Activated CD4-positive, alpha-beta T cell treated with anti-CD3 and anti-CD28 coated beads, Interleukin-2, amount 10 ng/mL, durations not matched to agents 7 days and 5 days (primary cell): Measurements from ENCODE around the gene FLNC. TPM values are rescaled to one million over a fixed set of nuclear protein-coding genes. Genes with fewer than 3 reads are reported as not detected.

Experiments used
- CTCF ChIA-PET: fragments of 350-600 bp; sonication (Branson Sonifier 250); formaldehyde crosslinking; loops from one replicate; lab custom pipeline; 2021; ENCODE audit warnings: antibody characterized with exemption; lab: Charles Lee
- POLR2A ChIA-PET: fragments of 350-600 bp; sonication (Branson Sonifier 250); formaldehyde crosslinking; loops from one replicate; lab custom pipeline; 2021; ENCODE audit warnings: antibody characterized with exemption; lab: Charles Lee
- DNase-seq: peaks from one replicate; pipeline ENCODE4 v3.0.0-alpha.2; 2020
- H3K27ac Mint-ChIP-seq: one replicate; pipeline ENCODE4 v1.8.0; 2021; ENCODE audit warnings: mild to moderate bottlenecking, moderate library complexity, mixed read lengths
- H3K27me3 Mint-ChIP-seq: one replicate; pipeline ENCODE4 v1.8.0; 2021; ENCODE audit warnings: mixed read lengths
- H3K36me3 Mint-ChIP-seq: one replicate; pipeline ENCODE4 v1.8.0; 2021; ENCODE audit warnings: low read depth, mixed read lengths
- H3K4me1 Mint-ChIP-seq: one replicate; pipeline ENCODE4 v1.8.0; 2021; ENCODE audit warnings: mixed read lengths
- H3K4me3 Mint-ChIP-seq: one replicate; pipeline ENCODE4 v1.8.0; 2021; ENCODE audit warnings: mild to moderate bottlenecking, moderate library complexity, mixed read lengths
- H3K9me3 Mint-ChIP-seq: one replicate; pipeline ENCODE4 v1.8.0; 2021; ENCODE audit warnings: mixed read lengths
- total RNA-seq, 2 experiments: library from RNA; stranded (reverse); gene quantifications; one replicate each; pipeline ENCODE4 v1.2.3, GENCODE V29; 2021

The FLNC gene
- total RNA-seq, 2 experiments from 2014 or later, result not detected

DNA sequence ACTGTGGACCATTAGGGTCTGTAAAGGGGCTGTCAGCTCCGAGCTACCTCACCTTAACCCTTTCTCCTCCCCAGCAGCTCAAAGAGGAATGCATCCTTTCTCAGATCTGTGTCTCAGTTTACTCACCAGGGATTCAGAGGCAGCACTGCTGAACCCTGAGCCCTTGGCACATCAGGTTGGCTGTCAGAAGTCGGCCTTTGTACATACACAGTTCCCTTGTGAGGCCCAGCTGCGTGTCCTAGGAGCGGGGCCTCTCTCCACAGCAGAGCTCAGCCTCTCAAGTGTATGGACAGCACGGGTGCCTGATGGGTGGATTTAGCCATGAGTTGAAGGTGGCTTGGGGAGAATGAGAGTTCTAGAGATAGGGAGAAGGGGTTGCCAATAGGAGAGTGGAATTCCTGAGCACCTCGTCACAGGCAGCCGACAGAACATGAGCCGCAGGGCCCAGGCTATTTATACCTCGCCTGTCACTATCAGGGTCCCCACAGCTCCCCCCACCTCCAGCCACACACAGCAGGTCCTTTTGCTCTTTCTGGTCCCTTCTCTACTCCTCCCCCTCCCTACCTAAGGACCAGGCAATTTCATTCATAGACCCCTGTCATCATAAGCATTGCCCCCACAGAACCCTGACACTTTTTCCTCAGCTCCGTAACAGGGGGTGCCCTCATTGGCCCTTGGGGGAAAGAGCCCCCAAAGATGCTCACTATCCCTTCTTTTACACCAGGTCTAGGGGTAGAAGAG, 2.1 kb upstream of the FLNC start:
- Mint-ChIP-seq H3K9me3 (no peaks in the 10 kb centered on the region), H3K4me3 (no peak overlapping the region), H3K27me3 (peaks cover 36% of the 10 kb centered on the region), H3K36me3 (no peaks in the 10 kb centered on the region), H3K27ac (no peak overlapping the region), H3K4me1 (peaks cover 14% of the 10 kb centered on the region)
- CTCF ChIA-PET, result interaction anchor here (0.7 to 1.4 kb wide), 3 partner anchors 14 to 56 kb away, joined by 3 to 5 read pairs (median 3); no protein-coding TSS in a partner anchor
- POLR2A ChIA-PET, result no interaction called here
- DNase-seq, result no peak

DNA sequence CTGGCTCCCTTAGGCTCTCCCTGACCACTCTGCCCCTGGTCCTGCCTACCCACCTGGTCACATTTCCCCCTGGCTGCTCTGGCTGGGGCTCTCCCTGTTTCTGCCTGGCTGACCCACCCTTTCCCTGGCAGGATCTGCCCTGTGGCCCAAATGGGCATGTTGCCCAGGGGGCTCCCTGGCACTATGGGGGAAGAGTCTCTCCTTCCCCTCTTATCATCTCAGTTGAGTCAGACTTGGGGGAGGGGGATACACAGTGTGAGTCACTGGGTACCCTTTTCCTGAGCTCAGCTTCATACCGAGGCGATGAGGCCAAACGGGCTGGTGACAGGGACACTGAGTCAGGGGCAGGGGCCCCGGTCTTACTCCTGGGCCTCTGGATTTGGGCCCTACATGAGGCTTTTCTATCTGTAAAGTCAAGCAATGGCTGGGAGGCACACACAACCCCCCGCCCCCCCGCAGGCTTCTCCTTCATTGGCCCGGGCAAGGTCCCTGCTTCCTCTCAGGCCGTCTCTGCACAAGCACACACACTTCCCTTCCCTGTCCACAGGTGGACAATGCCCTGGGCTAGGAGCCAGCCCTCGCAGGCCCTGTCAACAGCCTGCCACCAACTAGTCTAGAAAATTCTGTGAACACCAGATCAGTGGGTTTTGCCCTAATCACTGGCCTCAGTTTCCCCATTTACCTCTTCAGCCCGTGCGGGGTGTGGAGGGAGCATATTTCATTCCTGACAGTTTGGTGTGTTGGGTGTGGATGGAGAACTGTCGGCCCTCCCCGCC, 627 bp upstream of the FLNC start:
- H3K27me3 Mint-ChIP-seq, result peaks cover 37% of the 10 kb centered on the region
- no peaks in the 10 kb centered on the region for H3K9me3 Mint-ChIP-seq
- CTCF ChIA-PET, result interaction anchor here (0.7 kb wide), 1 partner anchor 23 kb away, joined by 3 read pairs; no protein-coding TSS in a partner anchor
- POLR2A ChIA-PET, result no interaction called here
- H3K4me3 Mint-ChIP-seq, result peak overlapping the region; percentile 16
- no peaks in the 10 kb centered on the region for H3K36me3 Mint-ChIP-seq
- no peak overlapping the region for H3K27ac Mint-ChIP-seq
- peaks cover 14% of the 10 kb centered on the region for H3K4me1 Mint-ChIP-seq
- DNase-seq, result no peak

DNA sequence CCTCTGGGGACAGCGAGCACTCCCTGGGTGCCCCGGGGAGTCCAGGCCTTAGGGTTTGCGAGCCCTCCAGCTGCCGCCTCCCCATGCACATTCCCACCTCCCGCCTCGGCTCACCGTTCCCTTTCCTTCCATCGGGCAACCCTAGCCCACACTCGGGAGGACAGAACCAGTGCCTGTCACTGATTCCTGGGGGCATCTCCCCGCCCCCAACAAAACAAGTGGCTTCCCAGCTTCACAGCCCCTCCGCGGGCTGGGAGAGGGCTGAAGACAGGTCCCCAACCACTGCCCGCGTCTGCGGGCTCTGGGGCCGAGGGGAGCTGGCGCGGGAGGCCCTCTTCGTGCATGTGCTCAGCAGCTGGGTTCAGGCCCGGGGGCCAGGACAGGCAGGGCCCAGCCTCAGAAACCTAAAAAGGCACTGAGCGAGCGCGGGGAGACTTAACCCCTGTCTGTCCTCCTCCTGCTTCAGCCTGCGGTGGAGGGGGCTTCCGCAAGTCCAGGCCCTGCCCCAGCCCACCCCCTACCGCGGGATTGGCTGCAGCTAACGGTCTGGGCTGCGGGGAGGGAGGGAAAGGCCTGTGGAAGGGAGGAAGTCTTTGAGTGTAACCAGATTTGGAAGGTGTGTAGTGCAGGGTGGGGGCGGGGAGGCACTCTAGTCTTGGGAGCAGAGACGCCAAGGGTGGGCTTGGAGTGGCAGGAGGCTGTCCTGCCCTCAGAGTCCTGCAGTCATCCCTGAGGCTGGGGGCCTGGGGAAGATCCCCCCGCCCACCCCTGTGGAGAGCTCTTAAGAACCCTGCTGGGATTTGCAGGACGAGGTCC, 1.2 kb downstream of the FLNC start:
- Mint-ChIP-seq H3K27me3 (peaks cover 37% of the 10 kb centered on the region), H3K4me3 (no peak overlapping the region)
- CTCF ChIA-PET, result interaction anchor here (0.7 to 1.3 kb wide), 2 partner anchors 10 to 38 kb away, joined by 3 to 5 read pairs; no protein-coding TSS in a partner anchor

DNA sequence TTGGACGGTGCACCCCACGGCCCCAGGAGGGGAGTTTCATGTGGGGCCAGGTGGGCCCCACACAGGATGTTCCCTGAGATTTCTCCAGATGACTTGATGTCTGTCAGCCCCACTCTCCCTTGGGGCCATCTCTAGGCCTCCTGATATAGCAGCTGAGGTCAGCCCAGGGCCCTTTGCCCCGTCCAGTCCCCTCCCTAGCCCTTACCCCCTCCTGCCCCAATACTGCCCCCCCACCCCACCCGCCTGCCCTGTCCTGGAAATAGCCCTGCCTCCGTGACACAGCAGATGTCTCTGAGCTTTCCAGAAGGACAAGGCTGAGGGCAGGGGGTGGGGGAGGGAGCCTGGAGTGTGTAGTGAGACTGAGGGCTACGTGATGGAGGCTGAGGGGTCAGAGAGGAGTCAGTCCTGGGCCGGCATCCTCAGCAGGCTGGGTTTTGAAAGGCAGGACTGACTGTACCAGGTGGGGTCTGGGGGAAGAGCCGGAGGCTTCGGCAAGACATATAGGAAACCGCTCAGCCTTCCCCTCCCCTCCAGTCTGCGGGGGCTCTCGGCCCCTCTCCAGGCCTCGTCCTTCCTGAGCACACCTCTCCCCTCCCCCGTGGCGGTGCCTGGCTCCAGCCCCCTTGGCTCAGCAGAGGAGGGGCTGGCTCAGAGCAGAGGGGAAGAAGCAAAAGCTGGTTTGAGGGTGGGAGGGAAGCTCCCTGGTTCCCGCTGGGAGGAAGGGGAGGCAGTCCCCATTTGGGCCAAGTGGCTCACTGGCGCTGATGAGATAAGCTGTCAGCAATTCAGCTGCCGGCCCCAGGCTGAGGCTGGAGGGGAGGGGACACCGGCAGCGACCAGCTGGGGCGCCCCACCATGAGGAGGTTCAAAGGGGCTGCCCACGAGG, 2.0 kb downstream of the FLNC start:
- H3K27me3 Mint-ChIP-seq, result peaks cover 37% of the 10 kb centered on the region
- no peak overlapping the region for H3K4me3 Mint-ChIP-seq
- ChIA-PET CTCF (interaction anchor here (0.9 to 1.3 kb wide), 3 partner anchors 9 to 31 kb away, joined by 3 to 5 read pairs (median 3); partner anchors contain the start of gene ATP6V1F), POLR2A (no interaction called here)
- no peaks in the 10 kb centered on the region for H3K36me3 Mint-ChIP-seq
- H3K27ac Mint-ChIP-seq, result no peak overlapping the region
- no peak for DNase-seq
- H3K9me3 Mint-ChIP-seq, result no peaks in the 10 kb centered on the region
- peaks cover 14% of the 10 kb centered on the region for H3K4me1 Mint-ChIP-seq

More for the DNA sequence above, 1.2 kb downstream of the FLNC start:
- Mint-ChIP-seq H3K36me3 (no peaks in the 10 kb centered on the region), H3K4me1 (peaks cover 14% of the 10 kb centered on the region), H3K9me3 (no peaks in the 10 kb centered on the region), H3K27ac (no peak overlapping the region)
- POLR2A ChIA-PET, result no interaction called here
- DNase-seq, result no peak

DNA sequence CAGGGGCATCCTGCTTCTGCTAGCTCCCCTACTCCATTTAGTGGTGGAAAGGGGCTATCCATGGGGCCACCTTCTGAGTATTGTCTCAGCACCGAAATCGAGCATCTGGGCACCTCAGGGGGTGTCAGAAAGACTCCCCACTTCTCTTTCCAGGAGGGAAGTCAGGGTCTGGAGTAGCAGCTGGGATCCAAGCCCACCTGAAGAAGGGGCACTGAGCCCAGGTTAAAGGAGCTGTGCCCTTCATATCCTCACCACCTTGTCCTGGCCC, 2.6 kb downstream of the FLNC start:
- ChIA-PET POLR2A (no interaction called here), CTCF (interaction anchor here (0.9 to 1.2 kb wide), 3 partner anchors 10 to 30 kb away, joined by 3 to 4 read pairs (median 3); partner anchors contain the start of gene ATP6V1F)
- Mint-ChIP-seq H3K36me3 (no peaks in the 10 kb centered on the region), H3K9me3 (no peaks in the 10 kb centered on the region), H3K27me3 (peaks cover 37% of the 10 kb centered on the region), H3K4me1 (peaks cover 14% of the 10 kb centered on the region), H3K27ac (no peak overlapping the region), H3K4me3 (no peak overlapping the region)
- no peak for DNase-seq

DNA sequence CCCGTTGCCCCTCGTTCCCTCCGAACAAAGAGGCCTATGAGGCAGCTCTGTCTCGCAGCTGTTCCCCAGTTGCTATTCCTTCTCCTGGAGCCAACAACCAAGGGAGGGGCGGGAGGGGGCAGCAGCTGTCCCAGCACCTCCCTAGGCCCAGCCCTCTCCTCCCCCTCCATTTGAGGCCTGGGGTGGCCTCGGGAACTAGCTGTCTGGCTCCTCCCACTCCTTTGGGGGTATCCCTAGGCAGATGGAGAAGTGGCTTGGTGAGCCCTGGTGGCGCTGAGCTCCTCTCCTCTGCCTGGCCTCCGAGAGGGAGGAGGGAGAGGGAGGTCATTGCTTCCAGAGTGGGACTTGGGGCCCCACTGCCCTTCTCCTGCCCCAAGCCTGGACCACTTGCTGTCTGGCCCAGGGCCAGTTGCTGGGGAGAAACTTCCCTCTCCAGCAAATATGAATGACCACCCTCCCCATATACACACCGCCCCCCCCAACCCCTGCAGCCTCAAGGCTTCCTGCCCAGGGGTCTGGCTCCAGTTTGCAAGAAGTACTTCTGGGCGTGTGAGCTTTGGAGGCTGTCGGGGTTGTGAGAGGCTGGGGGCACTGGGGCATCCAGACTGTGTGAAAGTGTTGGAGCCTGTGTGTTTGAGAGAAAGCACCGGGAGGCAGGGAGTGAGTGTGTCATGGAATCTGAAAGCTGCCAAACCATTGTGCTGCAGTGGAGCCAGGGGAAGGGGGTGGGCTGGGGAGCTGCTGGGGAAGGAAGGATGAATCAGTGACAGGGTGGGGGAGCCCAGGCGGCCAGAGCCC, 3.1 kb downstream of the FLNC start:
- Mint-ChIP-seq H3K4me3 (no peak overlapping the region), H3K27ac (no peak overlapping the region), H3K9me3 (no peaks in the 10 kb centered on the region), H3K27me3 (peaks cover 33% of the 10 kb centered on the region), H3K36me3 (no peaks in the 10 kb centered on the region), H3K4me1 (peaks cover 14% of the 10 kb centered on the region)
- DNase-seq, result no peak
- CTCF ChIA-PET, result interaction anchor here (0.9 to 1.2 kb wide), 3 partner anchors 10 to 30 kb away, joined by 3 to 4 read pairs (median 3); partner anchors contain the start of gene ATP6V1F
- POLR2A ChIA-PET, result no interaction called here

DNA sequence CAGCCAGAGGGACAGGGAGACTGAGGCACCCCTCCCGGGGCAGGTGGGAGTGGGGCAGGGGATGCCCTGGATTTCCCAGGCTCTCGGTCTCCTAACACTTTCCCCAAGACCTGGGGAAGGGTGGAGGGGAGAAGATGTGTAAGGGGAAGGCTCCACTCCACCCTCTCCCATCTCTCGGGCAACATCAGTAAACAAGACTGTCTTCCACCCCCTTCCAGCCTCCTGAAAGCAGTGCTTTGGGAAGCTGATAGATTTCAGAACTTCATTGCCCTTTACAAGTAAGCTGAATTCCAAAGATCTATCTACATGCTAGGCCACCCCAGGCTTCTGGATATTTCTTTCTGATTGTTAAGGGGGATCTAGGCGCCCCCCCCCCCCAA, 3.7 kb downstream of the FLNC start:
- no peak for DNase-seq
- Mint-ChIP-seq H3K27me3 (peaks cover 27% of the 10 kb centered on the region), H3K4me1 (peaks cover 14% of the 10 kb centered on the region), H3K36me3 (no peaks in the 10 kb centered on the region), H3K9me3 (no peaks in the 10 kb centered on the region), H3K27ac (no peak overlapping the region), H3K4me3 (no peak overlapping the region)
- CTCF ChIA-PET, result interaction anchor here (1.2 kb wide), 1 partner anchor 11 kb away, joined by 4 read pairs; no protein-coding TSS in a partner anchor
- POLR2A ChIA-PET, result no interaction called here

DNA sequence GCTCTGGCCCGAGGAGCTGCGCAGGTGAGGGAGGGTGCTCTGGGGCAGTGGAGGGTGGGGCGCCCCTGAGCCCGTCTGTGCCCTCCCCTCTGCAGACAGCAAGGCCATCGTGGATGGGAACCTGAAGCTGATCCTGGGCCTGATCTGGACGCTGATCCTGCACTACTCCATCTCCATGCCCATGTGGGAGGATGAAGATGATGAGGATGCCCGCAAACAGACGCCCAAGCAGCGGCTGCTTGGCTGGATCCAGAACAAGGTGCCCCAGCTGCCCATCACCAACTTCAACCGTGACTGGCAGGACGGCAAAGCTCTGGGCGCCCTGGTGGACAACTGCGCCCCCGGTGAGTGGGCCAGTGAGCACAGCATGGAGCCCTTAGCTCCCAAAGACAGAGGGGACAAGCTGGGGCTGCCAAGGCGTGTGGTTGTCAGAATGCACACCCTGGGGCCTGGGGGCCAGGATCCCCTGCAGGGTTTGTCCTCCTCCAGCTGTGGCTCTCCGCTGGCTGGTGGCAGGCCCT, 5.1 kb downstream of the FLNC start:
- ChIA-PET CTCF (interaction anchor here (0.5 to 2.3 kb wide), 4 partner anchors 20 to 1225 kb away, joined by 3 to 8 read pairs (median 4); no protein-coding TSS in a partner anchor), POLR2A (no interaction called here)
- Mint-ChIP-seq H3K36me3 (no peaks in the 10 kb centered on the region), H3K4me1 (peaks cover 11% of the 10 kb centered on the region), H3K4me3 (no peak overlapping the region), H3K9me3 (no peaks in the 10 kb centered on the region), H3K27ac (no peak overlapping the region), H3K27me3 (peaks cover 17% of the 10 kb centered on the region)
- DNase-seq, result no peak

DNA sequence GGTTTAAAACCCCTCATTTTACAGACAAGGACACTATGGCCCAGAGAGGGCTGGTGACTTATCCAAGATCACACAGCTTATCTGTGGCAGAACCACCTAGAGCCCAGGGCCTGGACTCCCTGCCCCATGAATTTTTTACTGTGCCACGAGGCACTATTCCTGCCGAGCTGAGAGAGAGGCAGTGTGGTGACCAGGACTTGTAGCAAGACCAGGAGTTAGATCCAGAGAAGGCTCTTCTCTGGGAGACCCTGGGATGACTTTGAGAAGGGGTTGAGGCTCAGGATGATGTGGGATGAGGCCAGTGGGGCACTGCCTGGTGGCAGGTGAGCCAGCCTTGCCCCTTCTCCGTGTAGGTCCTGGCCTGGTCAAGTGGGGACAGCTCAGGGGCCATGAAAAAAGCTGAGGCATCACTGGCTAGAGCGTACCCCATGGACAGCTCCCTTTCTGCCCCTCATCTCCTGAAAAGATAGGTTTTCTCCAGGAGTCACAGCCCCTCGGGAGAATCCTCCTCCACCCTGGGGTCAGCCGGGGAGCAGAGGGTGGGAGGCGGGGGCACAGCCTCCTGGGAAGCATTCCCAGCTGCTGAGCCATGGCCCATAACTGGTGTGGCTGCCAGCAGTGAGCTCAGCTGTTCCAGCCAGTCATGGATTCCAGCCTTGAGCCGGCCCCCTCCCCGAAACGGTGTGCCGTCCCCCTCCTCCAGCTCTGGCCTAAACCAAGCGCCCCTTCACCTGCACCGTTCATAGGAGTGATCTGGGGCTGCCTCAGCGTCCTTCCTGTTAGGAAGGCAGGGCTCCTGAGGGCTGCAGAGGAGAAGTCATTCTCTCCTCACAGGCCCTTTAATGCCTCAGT, 5.8 kb downstream of the FLNC start:
- Mint-ChIP-seq H3K27ac (no peak overlapping the region), H3K9me3 (no peaks in the 10 kb centered on the region), H3K27me3 (peaks cover 11% of the 10 kb centered on the region), H3K4me3 (no peak overlapping the region), H3K36me3 (no peaks in the 10 kb centered on the region), H3K4me1 (peaks cover 5% of the 10 kb centered on the region)
- CTCF ChIA-PET, result interaction anchor here (0.5 to 2.3 kb wide), 4 partner anchors 21 to 1224 kb away, joined by 3 to 8 read pairs (median 4); no protein-coding TSS in a partner anchor
- no peak for DNase-seq
- POLR2A ChIA-PET, result no interaction called here

DNA sequence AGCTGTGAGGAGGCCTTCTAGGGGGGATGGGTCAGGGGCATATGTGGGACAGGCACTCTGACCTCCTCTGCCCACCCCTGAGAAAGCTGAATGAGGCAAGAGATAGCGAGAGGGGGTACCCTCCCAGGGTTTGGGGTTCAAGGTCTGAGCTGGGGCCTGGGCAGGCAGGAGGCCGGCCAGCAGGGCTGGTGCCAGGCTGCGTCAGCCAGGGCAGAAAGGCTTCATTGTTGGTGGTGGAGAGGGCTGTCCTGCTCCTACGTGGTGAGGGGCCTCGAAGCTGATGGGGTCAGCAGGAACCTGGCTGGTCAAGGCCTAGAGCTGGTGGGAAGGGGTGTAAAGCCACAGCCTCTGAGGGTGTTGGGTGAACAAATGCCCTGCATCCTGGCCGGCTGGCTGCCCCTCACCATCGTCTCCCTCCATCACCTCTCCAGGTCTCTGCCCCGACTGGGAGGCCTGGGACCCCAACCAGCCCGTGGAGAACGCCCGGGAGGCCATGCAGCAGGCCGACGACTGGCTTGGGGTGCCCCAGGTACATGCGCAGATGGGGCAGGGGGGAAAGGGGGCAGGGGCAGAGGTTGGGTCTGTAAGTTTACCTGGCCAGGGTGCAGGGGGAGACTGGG, 6.6 kb downstream of the FLNC start:
- no peak for DNase-seq
- no peak overlapping the region for H3K27ac Mint-ChIP-seq

More for the DNA sequence above, 6.6 kb downstream of the FLNC start:
- Mint-ChIP-seq H3K4me1 (no peaks in the 10 kb centered on the region), H3K9me3 (no peaks in the 10 kb centered on the region), H3K27me3 (peaks cover 4% of the 10 kb centered on the region), H3K36me3 (no peaks in the 10 kb centered on the region), H3K4me3 (no peak overlapping the region)
- ChIA-PET POLR2A (no interaction called here), CTCF (interaction anchor here (0.5 to 2.3 kb wide), 2 partner anchors 47 to 342 kb away, joined by 3 to 8 read pairs; no protein-coding TSS in a partner anchor)
